IMR-90 (cell line): ENCODE data around the gene MRPS22.

ENCODE experiments used
- CEBPB ChIP-seq: IDR thresholded peaks from 2 replicates; pipeline ENCODE4 v1.6.1; 2012; ENCODE audit warnings: low read depth, low read length, improper control_type of control experiment
- CTCF ChIP-seq: conservative IDR thresholded peaks from 2 replicates; pipeline ENCODE4 v1.5.1; 2012; ENCODE audit warnings: mild to moderate bottlenecking, low read depth, low read length, improper control_type of control experiment
- MAZ ChIP-seq: IDR thresholded peaks from 2 replicates; pipeline ENCODE4 v1.6.1; 2012; ENCODE audit warnings: low read depth, mild to moderate bottlenecking, low read length, improper control_type of control experiment, moderate library complexity, borderline replicate concordance
- POLR2A ChIP-seq: IDR thresholded peaks from 2 replicates; pipeline ENCODE4 v1.6.1; 2012; ENCODE audit warnings: mild to moderate bottlenecking, low read depth, low read length
- RAD21 ChIP-seq: IDR thresholded peaks from 2 replicates; pipeline ENCODE4 v1.6.1; 2012; ENCODE audit warnings: low read length, improper control_type of control experiment
- RCOR1 ChIP-seq: IDR thresholded peaks from 2 replicates; pipeline ENCODE4 v1.6.1; 2012; ENCODE audit warnings: mild to moderate bottlenecking, low read length, improper control_type of control experiment; ENCODE audit not compliant: insufficient replicate concordance
- RFX5 ChIP-seq: IDR thresholded peaks from 2 replicates; pipeline ENCODE4 v1.8.0; 2012; ENCODE audit warnings: low read depth, mild to moderate bottlenecking, low read length, moderate library complexity
- USF2 ChIP-seq: fragments of 150-350 bp; IDR thresholded peaks from 2 replicates; pipeline ENCODE4 v1.6.1; 2017; ENCODE audit warnings: mild to moderate bottlenecking, antibody characterized with exemption, low read length, low read depth

GRCh38 chr3:139324456-139324855, 19.4 kb upstream of the MRPS22 start:
- TF ChIP-seq CTCF (no peak), RFX5 (no peak), CEBPB (no peak), RAD21 (no peak), MAZ (no peak), RCOR1 (no peak), POLR2A (no peak), USF2 (no peak)
